H1 (cell line): ENCODE results near the gene FLT1.

Experiments used
- CHD1 ChIP-seq: IDR thresholded peaks from 2 replicates; pipeline ENCODE4 v1.6.1; 2012; ENCODE audit warnings: low read depth, low read length, improper control_type of control experiment
- CTCF ChIP-seq, 3 experiments: IDR thresholded peaks; 1 replicate in 2 of 3; 2 replicates in 1 of 3; pipeline versions ENCODE4 v1.5.1 to v1.6.1; 2011; ENCODE audit warnings: low read length in 3 of 3, mild to moderate bottlenecking in 3 of 3, inconsistent platforms in 2 of 3, low read depth in 1 of 3, moderate library complexity in 1 of 3; ENCODE audit not compliant: insufficient read depth in 1 of 3; ENCODE audit errors: control extremely low read depth in 1 of 3
- EP300 ChIP-seq, 2 experiments: IDR thresholded peaks; 1 replicate in 1 of 2; 2 replicates in 1 of 2; pipeline ENCODE4 v1.6.1; 2011 to 2012; ENCODE audit warnings: low read depth in 2 of 2, low read length in 2 of 2, mild to moderate bottlenecking in 2 of 2, borderline replicate concordance in 1 of 2, inconsistent platforms in 1 of 2, moderate library complexity in 1 of 2
- GABPA ChIP-seq: IDR thresholded peaks from 2 replicates; pipeline ENCODE4 v1.6.1; 2011; ENCODE audit warnings: mild to moderate bottlenecking, low read length, moderate library complexity, borderline replicate concordance; ENCODE audit not compliant: insufficient read depth
- KDM5A ChIP-seq: fragments of 200-600 bp; IDR thresholded peaks from 2 replicates; pipeline ENCODE4 v1.7.1; 2012; ENCODE audit warnings: mild to moderate bottlenecking, low read length, inconsistent platforms, mixed read lengths
- MAFK ChIP-seq: IDR thresholded peaks from 2 replicates; pipeline ENCODE4 v1.6.1; 2012; ENCODE audit warnings: low read depth, mild to moderate bottlenecking, improper control_type of control experiment, low read length
- MAX ChIP-seq: IDR thresholded peaks from 2 replicates; pipeline ENCODE4 v1.6.1; 2012; ENCODE audit warnings: inconsistent platforms
- POLR2A ChIP-seq, 2 experiments: IDR thresholded peaks; 1 replicate in 1 of 2; 2 replicates in 1 of 2; pipeline ENCODE4 v1.6.1; 2011; ENCODE audit warnings: low read depth in 2 of 2, low read length in 2 of 2, mild to moderate bottlenecking in 2 of 2; ENCODE audit errors: control extremely low read depth in 1 of 2
- POLR2AphosphoS5 ChIP-seq: IDR thresholded peaks from 2 replicates; pipeline ENCODE4 v1.6.1; 2011; ENCODE audit warnings: low read depth, low read length
- RAD21 ChIP-seq, 2 experiments: IDR thresholded peaks in 1 of 2; conservative IDR thresholded peaks in 1 of 2; 2 replicates each; pipeline ENCODE4 v1.6.1; 2011; ENCODE audit warnings: low read depth in 2 of 2, low read length in 2 of 2, improper control_type of control experiment in 1 of 2, inconsistent platforms in 1 of 2, mild to moderate bottlenecking in 1 of 2, moderate library complexity in 1 of 2
- TAF1 ChIP-seq: IDR thresholded peaks from 2 replicates; pipeline ENCODE4 v1.6.1; 2011; ENCODE audit warnings: mild to moderate bottlenecking, low read depth, low read length

- TF ChIP-seq MAFK (no peak), CHD1 (no peak), RAD21 (IDR thresholded peaks at IDR 0.05 in 1 of 2, conservative IDR thresholded peaks at IDR 0.05 in 1 of 2; ENCODE audit: low read depth in 2 of 2, low read length in 2 of 2) (no peak), POLR2A (IDR thresholded peaks at IDR 0.05; ENCODE audit: control extremely low read depth in 1 of 2, low read depth in 2 of 2, low read length in 2 of 2) (no peak), POLR2AphosphoS5 (no peak), CTCF (IDR thresholded peaks at IDR 0.05; ENCODE audit: control extremely low read depth in 1 of 3, insufficient read depth in 1 of 3, low read depth in 1 of 3, low read length in 3 of 3) (no peak), EP300 (IDR thresholded peaks at IDR 0.05; ENCODE audit: borderline replicate concordance in 1 of 2, low read depth in 2 of 2, low read length in 2 of 2) (no peak), GABPA (no peak), TAF1 (no peak), MAX (no peak), KDM5A (no peak)
Measured at GRCh38 chr13:28306325-28306724, 188.6 kb downstream of the FLT1 start.
